H1 (cell line): Measurements from ENCODE around the gene MYH6. TPM values are rescaled to one million over a fixed set of nuclear protein-coding genes. Genes with fewer than 3 reads are reported as not detected.

Experiments used
- CTCF ChIA-PET: fragments of 300-600 bp; sonication (Branson Sonifier 250); formaldehyde crosslinking; loops from one replicate; lab custom pipeline; 2021; ENCODE audit not compliant: partially characterized antibody; lab: Charles Lee
- POLR2A ChIA-PET: fragments of 300-600 bp; sonication (Branson Sonifier 250); formaldehyde crosslinking; loops from one replicate; lab custom pipeline; 2021; ENCODE audit warnings: inconsistent platforms; ENCODE audit not compliant: partially characterized antibody; lab: Charles Lee
- DNase-seq, 2 experiments: peaks; one replicate each; pipeline versions ENCODE4 v3.0.0 to v3.0.0-alpha.2; 2010 to 2022; ENCODE audit warnings: low spot score in 2 of 2, low read depth in 1 of 2, mixed read lengths in 1 of 2
- FAIRE-seq: peaks from 2 replicates; lab custom pipeline; 2011; peaks lifted over from hg19 to GRCh38; lab: Jason Lieb, UNC
- H2AFZ ChIP-seq: 2 replicates; pipeline ENCODE4 v1.8.1; 2012; ENCODE audit warnings: low read length, inconsistent platforms
- H2AK5ac ChIP-seq: 2 replicates; pipeline ENCODE4 v1.6.1; 2013; ENCODE audit warnings: low read depth, low read length
- H2BK120ac ChIP-seq: replicated peaks from 2 replicates; pipeline ENCODE3; 2013; ENCODE audit warnings: low read depth, low read length, inconsistent platforms
- H2BK12ac ChIP-seq: 2 replicates; pipeline ENCODE4 v1.6.1; 2013; ENCODE audit warnings: low read depth, low read length
- H2BK15ac ChIP-seq: 2 replicates; pipeline ENCODE4 v1.6.1; 2013; ENCODE audit warnings: low read length
- H2BK20ac ChIP-seq: 2 replicates; pipeline ENCODE4 v1.6.1; 2013; ENCODE audit warnings: low read length
- H2BK5ac ChIP-seq: 2 replicates; pipeline ENCODE4 v1.6.1; 2013; ENCODE audit warnings: low read depth, low read length
- H3K14ac ChIP-seq: 2 replicates; pipeline ENCODE4 v1.6.1; 2013; ENCODE audit warnings: inconsistent platforms; ENCODE audit not compliant: insufficient read length
- H3K18ac ChIP-seq: 2 replicates; pipeline ENCODE4 v1.6.1; 2013; ENCODE audit warnings: low read length; ENCODE audit errors: extremely low read depth
- H3K23ac ChIP-seq: 2 replicates; pipeline ENCODE4 v1.6.1; 2013; ENCODE audit warnings: inconsistent platforms; ENCODE audit not compliant: insufficient read length
- H3K23me2 ChIP-seq: 2 replicates; pipeline ENCODE4 v1.6.1; 2013; ENCODE audit warnings: low read depth, low read length
- H3K27ac ChIP-seq: 2 replicates; pipeline ENCODE4 v1.6.1; 2011; ENCODE audit warnings: low read depth, low read length, inconsistent platforms
- H3K27me3 ChIP-seq, 4 experiments: replicated peaks in 1 of 4; 1 replicate in 1 of 4; 2 replicates in 3 of 4; pipeline versions ENCODE4 v1.6.1 to v1.8.1; 2011 to 2013; ENCODE audit warnings: low read length in 3 of 4, mild to moderate bottlenecking in 3 of 4, inconsistent platforms in 2 of 4, mixed read lengths in 2 of 4, moderate library complexity in 1 of 4; ENCODE audit not compliant: control insufficient read depth in 3 of 4, insufficient read depth in 3 of 4; ENCODE audit errors: extremely low read depth in 1 of 4
- H3K36me3 ChIP-seq, 4 experiments: 2 replicates each; pipeline versions ENCODE4 v1.6.1 to v1.8.1; 2011 to 2013; ENCODE audit warnings: mild to moderate bottlenecking in 4 of 4, low read length in 3 of 4, moderate library complexity in 2 of 4, control low read depth in 1 of 4, inconsistent platforms in 1 of 4; ENCODE audit not compliant: insufficient read depth in 4 of 4, control insufficient read depth in 2 of 4
- H3K4ac ChIP-seq: replicated peaks from 2 replicates; pipeline ENCODE3; 2013; ENCODE audit warnings: low read length, low read depth, mixed read lengths, inconsistent platforms; ENCODE audit not compliant: insufficient read length
- H3K4me1 ChIP-seq, 4 experiments: replicated peaks in 1 of 4; 1 replicate in 1 of 4; 2 replicates in 3 of 4; pipeline versions ENCODE4 v1.6.1 to v1.8.1; 2011 to 2013; ENCODE audit warnings: low read length in 3 of 4, inconsistent platforms in 2 of 4, mixed read lengths in 1 of 4; ENCODE audit not compliant: insufficient read depth in 4 of 4, control insufficient read depth in 3 of 4
- H3K4me2 ChIP-seq, 2 experiments: 2 replicates each; pipeline versions ENCODE4 v1.6.1 to v1.8.1; 2011 to 2013; ENCODE audit warnings: low read depth in 2 of 2, low read length in 2 of 2, control low read depth in 1 of 2, inconsistent platforms in 1 of 2, mild to moderate bottlenecking in 1 of 2; ENCODE audit not compliant: insufficient read depth in 1 of 2
- H3K4me3 ChIP-seq, 4 experiments: fragments of 200-600, 300-600 bp in 1 of 4; sonication (generic), shearing (Covaris generic), sonication (Bioruptor Twin) in 1 of 4; 2 replicates each; pipeline versions ENCODE4 v1.5.1 to v1.8.1; 2011 to 2016; ENCODE audit warnings: low read length in 4 of 4, low read depth in 3 of 4, control low read depth in 2 of 4, inconsistent platforms in 2 of 4, mild to moderate bottlenecking in 2 of 4, mixed read lengths in 1 of 4, moderate library complexity in 1 of 4; ENCODE audit not compliant: insufficient read depth in 2 of 4; ENCODE audit errors: extremely low read depth in 1 of 4
- H3K56ac ChIP-seq: replicated peaks from 2 replicates; pipeline ENCODE3; 2013; ENCODE audit warnings: low read depth, mild to moderate bottlenecking, mixed read lengths, low read length, inconsistent platforms; ENCODE audit not compliant: insufficient read length
- H3K79me1 ChIP-seq: 2 replicates; pipeline ENCODE4 v1.6.1; 2013; ENCODE audit warnings: low read depth, low read length, control low read depth
- H3K79me2 ChIP-seq, 2 experiments: 2 replicates each; pipeline versions ENCODE4 v1.6.1 to v1.8.1; 2012 to 2013; ENCODE audit warnings: low read length in 2 of 2, mild to moderate bottlenecking in 2 of 2, inconsistent platforms in 1 of 2; ENCODE audit not compliant: insufficient read depth in 2 of 2, control insufficient read depth in 1 of 2
- H3K9ac ChIP-seq, 4 experiments: replicated peaks in 1 of 4; 1 replicate in 1 of 4; 2 replicates in 3 of 4; pipeline versions ENCODE4 v1.6.1 to v1.8.1; 2011 to 2013; ENCODE audit warnings: low read depth in 3 of 4, low read length in 3 of 4, control low read depth in 2 of 4, mild to moderate bottlenecking in 2 of 4, moderate library complexity in 2 of 4, inconsistent platforms in 1 of 4; ENCODE audit errors: extremely low read depth in 1 of 4
- H3K9me3 ChIP-seq, 2 experiments: 2 replicates each; pipeline versions ENCODE4 v1.6.1 to v1.8.1; 2012 to 2013; ENCODE audit warnings: mild to moderate bottlenecking in 2 of 2, moderate library complexity in 2 of 2, control low read depth in 1 of 2, inconsistent platforms in 1 of 2, low read depth in 1 of 2, low read length in 1 of 2, mixed read lengths in 1 of 2; ENCODE audit not compliant: insufficient read depth in 2 of 2
- H4K20me1 ChIP-seq, 2 experiments: replicated peaks in 1 of 2; 2 replicates each; pipeline versions ENCODE3 to v1.8.1; 2011 to 2013; ENCODE audit warnings: inconsistent platforms in 2 of 2, low read length in 2 of 2, mild to moderate bottlenecking in 1 of 2; ENCODE audit not compliant: insufficient read depth in 2 of 2, control insufficient read depth in 1 of 2
- H4K5ac ChIP-seq: 2 replicates; pipeline ENCODE4 v1.6.1; 2013; ENCODE audit warnings: low read length, low read depth, mixed read lengths, inconsistent platforms; ENCODE audit not compliant: insufficient read length
- H4K8ac ChIP-seq: 2 replicates; pipeline ENCODE4 v1.8.0; 2013; ENCODE audit warnings: mild to moderate bottlenecking, moderate library complexity, low read length, inconsistent platforms; ENCODE audit not compliant: insufficient read depth; ENCODE audit errors: extremely low read depth
- H4K91ac ChIP-seq: replicated peaks from 2 replicates; pipeline ENCODE3; 2013; ENCODE audit warnings: low read length, mixed read lengths, inconsistent platforms; ENCODE audit not compliant: insufficient read length
- KDM1A ChIP-seq: fragments of 200-600, 300-600 bp; sonication (generic); IDR thresholded peaks from 2 replicates; pipeline ENCODE4 v1.7.1; 2016; ENCODE audit warnings: mild to moderate bottlenecking, low read length, borderline replicate concordance
- KDM5A ChIP-seq: fragments of 200-600 bp; IDR thresholded peaks from 2 replicates; pipeline ENCODE4 v1.7.1; 2012; ENCODE audit warnings: mild to moderate bottlenecking, low read length, inconsistent platforms, mixed read lengths
- MAFK ChIP-seq: IDR thresholded peaks from 2 replicates; pipeline ENCODE4 v1.6.1; 2012; ENCODE audit warnings: low read depth, mild to moderate bottlenecking, improper control_type of control experiment, low read length
- PHF8 ChIP-seq: fragments of 200-600 bp; sonication (generic); conservative IDR thresholded peaks from 2 replicates; pipeline ENCODE4 v1.7.1; 2012; ENCODE audit warnings: low read depth, mild to moderate bottlenecking, inconsistent platforms, low read length, moderate library complexity
- POLR2AphosphoS5 ChIP-seq: IDR thresholded peaks from 2 replicates; pipeline ENCODE4 v1.6.1; 2011; ENCODE audit warnings: low read depth, low read length
- SAP30 ChIP-seq: fragments of 300-600 bp; sonication (generic); IDR thresholded peaks from 2 replicates; pipeline ENCODE4 v1.7.1; 2012; ENCODE audit warnings: low read length, moderate library complexity, mild to moderate bottlenecking, inconsistent platforms; ENCODE audit not compliant: insufficient read depth, insufficient replicate concordance
- SIN3A ChIP-seq, 2 experiments: IDR thresholded peaks in 1 of 2; conservative IDR thresholded peaks in 1 of 2; 2 replicates each; pipeline ENCODE4 v1.6.1; 2011 to 2012; ENCODE audit warnings: low read length in 2 of 2, improper control_type of control experiment in 1 of 2, low read depth in 1 of 2, mild to moderate bottlenecking in 1 of 2
- TAF1 ChIP-seq: IDR thresholded peaks from 2 replicates; pipeline ENCODE4 v1.6.1; 2011; ENCODE audit warnings: mild to moderate bottlenecking, low read depth, low read length
- USF2 ChIP-seq: IDR thresholded peaks from 2 replicates; pipeline ENCODE4 v1.6.1; 2011; ENCODE audit warnings: low read length, improper control_type of control experiment
- YY1 ChIP-seq: IDR thresholded peaks from 2 replicates; pipeline ENCODE4 v1.6.1; 2011; ENCODE audit warnings: low read depth, mild to moderate bottlenecking, low read length
- WGBS, 2 experiments: shearing (Covaris generic) in 1 of 2; methylation state at CpG; one replicate each; pipeline versions ENCODE4 v1.1.6 to v1.1.7; 2013 to 2015; ENCODE audit warnings: low lambda C conversion rate in 2 of 2, mixed read lengths in 2 of 2, inconsistent platforms in 1 of 2, low coverage in 1 of 2, missing lambda C conversion rate in 1 of 2; ENCODE audit not compliant: insufficient replicate concordance in 2 of 2, insufficient coverage in 1 of 2, insufficient read length in 1 of 2; ENCODE audit errors: extremely low coverage in 1 of 2, missing lambda C conversion rate in 1 of 2; 5-methylcytosine and 5-hydroxymethylcytosine counted together
- polyA plus RNA-seq, 7 experiments: library from polyadenylated mRNA; depleted of rRNA in 3 of 7; stranded (reverse) in 5 of 7; unstranded in 2 of 7; fragments of >200 nt in 5 of 7; fragments of 200-250 nt in 2 of 7; gene quantifications; 1 replicate in 5 of 7; 2 replicates in 1 of 7; 4 replicates in 1 of 7; pipeline versions ENCODE4 v1.2.1 to v1.2.3, GENCODE V29; 2011 to 2013; ENCODE audit warnings: missing spikeins in 2 of 7, mixed read lengths in 2 of 7
- total RNA-seq: library from RNA; stranded (reverse); fragmentation: NEBNext Ultra II Directional; extraction: Animal tissue kit (Norgen Biotek cat#: 25700); gene quantifications from 2 replicates; pipeline ENCODE4 v1.2.1, GENCODE V29; 2021

The MYH6 gene
- total and polyA plus RNA-seq, 2 of the 8 experiments (the other 6 are each of a cell fraction or from before 2014, with no cell fraction given) = 0.03 TPM; not detected in 1

GRCh38 chr14:23404331-23404900, 3.7 kb downstream of the MYH6 start:
- Histone ChIP-seq H3K79me2 (no peaks in the 10 kb centered on the region), H3K4ac (no peak overlapping the region), H2BK15ac (no peak overlapping the region), H3K56ac (no peak overlapping the region), H3K4me3 (no peak overlapping the region), H3K23ac (no peak overlapping the region), H4K5ac (no peak overlapping the region), H4K20me1 (peaks cover 0 to 2% of the 10 kb centered on the region in 2 experiments), H3K23me2 (no peaks in the 10 kb centered on the region), H3K14ac (no peak overlapping the region), H4K8ac (no peak overlapping the region), H3K18ac (no peak overlapping the region), H3K27me3 (no peaks in the 10 kb centered on the region; a peak in 3 of 7 replicates), H3K9ac (no peak overlapping the region), H2BK12ac (no peak overlapping the region), H2BK120ac (no peak overlapping the region), H2BK5ac (no peak overlapping the region), H2AK5ac (no peak overlapping the region), H3K36me3 (no peaks in the 10 kb centered on the region), H4K91ac (no peak overlapping the region), H3K27ac (no peak overlapping the region), H2BK20ac (no peak overlapping the region), H3K4me1 (no peaks in the 10 kb centered on the region; a peak in 1 of 7 replicates), H2AFZ (no peak overlapping the region), H3K9me3 (no peaks in the 10 kb centered on the region), H3K79me1 (no peaks in the 10 kb centered on the region), H3K4me2 (no peak overlapping the region)
- ChIA-PET POLR2A (no interaction called here), CTCF (interaction anchor here (1.2 to 2.2 kb wide), 2 partner anchors 24 to 52 kb away, joined by 3 to 5 read pairs; no protein-coding TSS in a partner anchor)
- TF ChIP-seq PHF8 = no peak
- no peak for TF ChIP-seq SIN3A (conservative IDR thresholded peaks at IDR 0.05 in 1 of 2, IDR thresholded peaks at IDR 0.05 in 1 of 2; ENCODE audit: low read depth in 1 of 2, low read length in 2 of 2)
- TF ChIP-seq SAP30 = no peak
- TF ChIP-seq KDM1A = no peak
- no peak for TF ChIP-seq MAFK
- TF ChIP-seq KDM5A = no peak
- TF ChIP-seq USF2 = no peak
- TF ChIP-seq TAF1 = no peak
- no peak for TF ChIP-seq YY1
- TF ChIP-seq POLR2AphosphoS5 = no peak
- DNase-seq = no peak
- no peak for FAIRE-seq
- WGBS, 2 experiments = 81% methylated on average over 11 of the region's 14 CpGs; no CpG with 5 or more reads in 1 of the 2 experiments
